Fibroblast of peridontal ligament (primary cell): Measurements from ENCODE around the gene L3MBTL3.
"Not testable (repeated sequence)": the region's sequence is repeated elsewhere in the genome, so short reads cannot be mapped to it uniquely, and the experiment has no call there.

Source experiments
- DNase-seq: peaks from one replicate; pipeline ENCODE4 v3.0.0-alpha.2; 2010; ENCODE audit errors: extremely low read depth

L3MBTL3 gene

GRCh38 chr6:130138116-130138908, 119.9 kb downstream of the L3MBTL3 start:
- no peak for DNase-seq

DNA sequence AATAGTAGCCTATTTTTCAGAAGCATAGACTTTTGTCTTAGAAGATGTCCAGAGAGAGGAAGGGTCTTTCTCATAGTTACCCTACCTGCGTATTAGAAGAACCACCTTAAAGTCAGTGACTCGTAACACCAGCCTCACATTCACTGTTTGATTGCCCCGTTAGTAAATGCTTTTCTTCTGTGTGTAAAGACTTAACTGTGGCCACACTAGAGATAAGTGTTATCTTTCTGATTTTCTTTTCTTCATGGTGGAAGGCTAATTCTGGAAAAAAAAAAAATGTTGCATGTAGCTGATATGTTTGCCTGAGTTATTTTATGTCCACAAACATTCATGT, 120.5 kb downstream of the L3MBTL3 start:
- DNase-seq: no peak

DNA sequence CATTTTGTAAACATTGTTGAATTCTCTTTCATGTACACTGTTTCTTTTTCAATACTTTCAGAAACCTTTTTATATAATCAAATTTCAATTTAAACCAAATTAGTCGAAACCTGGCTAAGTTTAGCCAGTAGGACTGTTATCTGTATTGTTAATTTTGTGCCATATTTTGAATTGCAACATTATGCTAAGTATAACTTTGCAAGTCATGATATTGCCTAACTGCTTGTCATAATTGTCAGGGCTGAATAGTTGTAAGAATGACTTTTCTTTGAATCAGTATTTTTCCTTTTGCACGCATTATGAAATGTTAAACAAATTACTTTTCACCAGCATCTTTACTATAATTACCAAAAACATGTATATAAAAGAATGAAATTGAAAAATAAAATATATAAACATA, 121.7 kb downstream of the L3MBTL3 start:
- DNase-seq: peak; percentile 64

DNA sequence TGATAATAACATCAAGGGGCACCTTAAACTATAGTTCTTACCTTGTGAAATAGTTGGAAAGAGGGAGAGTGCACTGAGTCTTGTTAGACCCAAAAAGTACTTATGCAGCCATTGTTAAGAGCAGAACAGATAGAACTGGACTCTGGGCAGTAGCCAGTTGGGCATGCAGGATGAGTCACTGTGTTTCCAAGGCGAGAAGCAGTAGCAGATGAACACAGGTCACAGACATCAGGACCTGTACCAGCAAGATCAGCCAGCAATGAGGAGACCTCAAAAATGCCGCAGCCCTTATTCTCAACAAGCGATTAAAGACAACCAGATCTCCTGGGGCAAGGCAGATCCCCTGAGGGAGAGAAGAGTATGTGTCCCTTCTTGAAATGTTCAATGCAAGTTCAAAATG, 125.3 kb downstream of the L3MBTL3 start:
- DNase-seq: peak; percentile 36

GRCh38 chr6:130147111-130147510, 128.7 kb downstream of the L3MBTL3 start:
- no peak for DNase-seq

- DNase-seq: no peak
These were observed 129.8 kb downstream of the L3MBTL3 start for GRCh38 chr6:130148181-130148580.

DNA sequence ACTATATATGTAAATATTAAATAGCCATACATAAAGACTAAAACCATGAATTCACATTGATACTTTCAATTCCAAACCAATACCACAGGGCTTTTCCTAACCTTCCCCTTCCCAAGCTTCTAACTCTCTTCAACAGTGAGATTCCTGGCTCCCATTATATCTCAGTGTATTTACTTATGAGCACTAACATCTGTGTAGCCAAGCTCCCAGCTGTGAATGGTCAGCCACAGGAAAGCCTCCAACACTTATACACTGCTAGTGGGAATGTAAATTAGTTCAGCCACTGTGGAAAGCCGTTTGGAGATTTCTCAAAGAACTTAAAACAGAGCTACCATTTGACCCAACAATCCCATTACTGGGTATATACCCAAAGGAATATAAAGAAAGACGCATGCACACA, 130.6 kb downstream of the L3MBTL3 start:
- not testable (repeated sequence) for DNase-seq

- no peak for DNase-seq
These were observed 132.5 kb downstream of the L3MBTL3 start for GRCh38 chr6:130150906-130151305.

- DNase-seq: no peak
These were observed 134.6 kb downstream of the L3MBTL3 start for GRCh38 chr6:130152908-130153510.

DNA sequence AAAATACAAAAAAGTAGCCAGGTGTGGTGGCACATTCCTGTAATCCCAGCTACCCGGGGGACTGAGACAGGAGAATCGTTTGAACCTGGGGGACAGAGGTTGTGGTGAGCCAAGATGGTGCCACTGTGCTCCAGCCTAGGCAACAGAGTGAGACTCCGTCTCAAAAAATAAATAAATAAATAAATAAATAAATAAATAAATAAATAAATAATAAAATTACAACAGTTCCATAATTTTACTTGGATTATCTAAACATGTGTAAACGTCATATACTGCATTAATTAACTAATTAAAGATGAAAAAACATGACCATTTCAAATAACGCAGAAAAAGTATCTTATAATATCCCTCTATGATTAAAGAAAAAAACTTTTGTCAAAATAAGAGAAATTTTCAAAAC, 138.5 kb downstream of the L3MBTL3 start:
- no peak for DNase-seq

DNA sequence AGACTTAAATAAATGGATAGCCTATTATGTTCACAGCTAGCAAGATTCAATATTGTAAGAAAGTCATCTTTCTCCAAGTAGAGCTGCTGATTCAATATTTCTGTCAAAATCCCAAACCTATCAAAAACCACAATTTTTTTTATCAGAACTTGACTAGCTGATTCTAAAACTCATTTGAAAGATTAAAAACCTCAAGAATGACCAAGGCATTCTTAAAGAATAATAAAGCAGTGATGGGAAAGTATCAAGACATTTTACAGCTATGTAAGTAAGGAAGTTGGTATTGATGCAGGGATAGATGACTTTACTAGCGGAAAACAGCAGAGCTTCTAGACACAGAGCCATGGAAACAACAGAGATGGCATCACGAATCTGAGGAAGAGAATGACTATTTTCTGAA, 139.7 kb downstream of the L3MBTL3 start:
- DNase-seq: no peak

DNA sequence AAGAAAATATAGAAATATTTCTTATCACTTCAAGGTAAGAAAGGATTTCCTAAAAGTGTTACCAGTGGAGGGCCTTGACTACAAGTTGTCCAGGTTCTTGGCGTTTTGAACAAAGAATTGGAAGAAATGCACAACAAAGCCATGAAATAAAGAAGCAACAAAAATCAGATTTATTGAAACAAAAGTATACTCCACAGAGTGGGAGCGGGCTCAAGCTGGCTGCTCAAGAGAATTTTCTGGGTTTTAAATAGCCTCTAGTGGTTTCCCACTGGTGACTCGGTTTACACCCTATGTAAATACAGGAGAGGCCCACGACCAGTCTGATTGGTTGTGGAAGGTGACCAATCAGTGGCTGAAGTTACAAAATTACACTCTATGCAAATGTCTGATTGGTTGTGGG, 140.2 kb downstream of the L3MBTL3 start:
- DNase-seq: no peak

GRCh38 chr6:130159956-130160355, 141.6 kb downstream of the L3MBTL3 start:
- DNase-seq: no peak

DNA sequence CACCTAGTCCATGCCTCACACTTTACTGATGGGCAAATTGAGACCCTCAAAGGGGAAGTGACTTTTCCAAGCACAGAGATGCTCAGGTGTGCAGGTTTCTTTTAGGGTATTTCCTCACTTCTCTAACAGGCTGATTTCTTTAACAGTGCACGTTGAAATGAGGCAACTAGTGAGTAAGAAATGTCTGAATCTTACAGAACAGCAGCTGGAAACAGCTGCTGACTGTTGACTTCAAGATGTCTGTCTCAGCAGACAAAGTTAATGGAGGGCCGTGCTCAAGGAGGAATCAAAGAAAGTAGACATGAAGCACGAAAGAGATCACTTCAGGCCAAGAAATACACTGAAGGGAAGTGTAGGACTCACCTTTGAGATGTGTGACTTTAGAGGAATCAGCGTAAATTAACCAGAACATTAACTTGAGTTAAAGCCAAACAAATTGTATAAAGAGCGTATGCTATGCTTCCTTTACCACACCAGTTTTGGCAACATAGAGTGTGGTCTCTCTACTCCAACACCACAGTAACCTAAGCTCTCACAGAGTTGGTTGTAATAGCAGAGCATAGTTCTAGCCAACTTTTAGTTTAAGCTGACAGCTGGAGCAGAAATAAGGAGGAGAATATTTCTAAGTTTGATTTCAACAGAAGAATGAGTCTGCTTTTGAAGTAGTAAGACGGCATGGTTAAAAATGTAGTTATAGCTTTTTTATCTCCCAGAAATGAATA, 143.5 kb downstream of the L3MBTL3 start:
- peak; percentile 53 for DNase-seq

- DNase-seq: no peak
These were observed 144.0 kb downstream of the L3MBTL3 start for GRCh38 chr6:130162421-130162820.

GRCh38 chr6:130163266-130163665, 144.9 kb downstream of the L3MBTL3 start:
- no peak for DNase-seq

DNA sequence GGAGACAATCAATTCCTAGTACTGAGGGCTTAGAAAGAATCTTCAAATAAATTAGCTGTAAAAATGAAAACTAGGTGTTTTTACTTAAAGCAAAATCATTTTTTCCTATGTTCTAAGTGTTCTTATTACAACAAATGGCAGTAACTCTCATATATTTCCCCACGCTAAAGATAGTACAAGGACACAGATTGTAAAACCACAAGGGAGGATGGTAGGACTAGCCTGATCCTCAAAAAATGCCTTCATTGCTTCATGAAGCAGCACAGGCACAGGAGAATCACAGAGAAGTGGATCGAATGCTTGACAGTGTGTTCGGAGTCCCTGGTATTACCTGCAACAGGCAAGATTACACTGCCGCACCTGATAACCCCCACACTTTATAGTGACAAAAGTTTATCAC, 145.9 kb downstream of the L3MBTL3 start:
- no peak for DNase-seq

DNA sequence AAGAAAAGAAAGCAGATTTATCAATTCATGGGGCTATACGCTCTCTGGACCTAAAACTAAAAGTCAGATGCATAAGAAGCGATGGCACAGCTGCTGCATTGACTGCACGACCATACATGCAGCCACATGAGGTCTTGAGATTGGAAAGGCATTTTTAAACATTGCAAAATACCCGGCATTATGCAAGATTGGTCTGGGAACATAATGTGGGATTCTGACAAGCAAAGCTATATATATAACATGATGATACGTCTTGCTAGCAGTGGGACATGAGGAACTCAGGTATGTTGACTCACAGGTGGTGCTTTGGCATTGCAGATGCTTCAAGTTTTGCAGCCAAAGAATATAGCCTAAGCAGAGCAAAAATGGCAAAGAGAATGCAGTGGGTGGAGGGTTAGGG, 149.3 kb downstream of the L3MBTL3 start:
- peak; percentile 77 for DNase-seq

DNA sequence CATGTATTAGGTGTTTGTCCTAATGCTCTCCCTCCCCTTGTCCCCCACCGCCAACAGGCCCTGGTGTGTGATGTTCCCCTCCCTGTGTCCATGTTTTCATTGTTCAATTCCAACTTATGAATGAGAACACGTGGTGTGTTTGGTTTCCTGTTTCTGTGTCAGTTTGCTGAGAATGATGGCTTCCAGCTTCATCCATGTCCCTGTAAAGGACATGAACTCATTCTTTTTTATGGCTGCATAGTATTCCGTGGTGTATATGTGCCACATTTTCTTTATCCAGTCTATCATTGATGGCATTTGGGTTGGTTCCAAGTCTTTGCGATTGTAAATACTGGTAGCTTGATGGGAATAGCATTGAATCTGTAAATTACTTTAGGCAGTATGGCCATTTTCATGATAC, 151.8 kb downstream of the L3MBTL3 start:
- not testable (repeated sequence) for DNase-seq

DNA sequence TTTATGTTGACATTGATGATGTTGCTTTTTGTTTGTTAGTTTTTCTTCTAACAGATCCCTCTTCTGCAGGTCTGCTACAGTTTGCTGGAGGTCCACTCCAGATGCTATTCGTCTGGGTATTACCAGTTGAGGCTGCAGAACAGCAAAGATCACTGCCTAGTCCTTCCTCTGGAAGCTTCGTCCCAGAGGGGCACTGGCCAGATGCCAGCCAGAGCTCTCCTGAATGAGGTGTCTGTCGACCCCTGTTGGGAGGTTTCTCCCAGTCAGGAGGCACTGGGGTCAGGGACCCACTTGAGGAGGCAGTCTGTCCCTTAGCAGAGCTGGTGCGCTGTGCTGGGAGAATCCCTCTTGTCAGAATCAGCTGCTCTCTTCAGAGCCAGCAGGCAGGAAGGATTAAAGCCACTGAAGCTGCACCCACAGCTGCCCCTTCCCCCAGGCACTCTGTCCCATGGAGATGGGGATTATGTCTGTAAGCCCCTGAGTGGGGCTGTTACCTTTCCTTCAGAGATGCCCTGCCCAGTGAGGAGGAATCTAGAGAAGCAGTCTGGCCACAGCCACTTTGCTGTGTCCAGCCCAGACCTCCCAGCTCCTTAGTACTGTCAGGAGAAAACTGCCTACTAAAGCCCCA, 155.1 kb downstream of the L3MBTL3 start:
- not testable (repeated sequence) for DNase-seq

GRCh38 chr6:130176378-130176777, 158.0 kb downstream of the L3MBTL3 start:
- DNase-seq: no peak

GRCh38 chr6:130178692-130179091, 160.3 kb downstream of the L3MBTL3 start:
- DNase-seq: peak; percentile 77

DNA sequence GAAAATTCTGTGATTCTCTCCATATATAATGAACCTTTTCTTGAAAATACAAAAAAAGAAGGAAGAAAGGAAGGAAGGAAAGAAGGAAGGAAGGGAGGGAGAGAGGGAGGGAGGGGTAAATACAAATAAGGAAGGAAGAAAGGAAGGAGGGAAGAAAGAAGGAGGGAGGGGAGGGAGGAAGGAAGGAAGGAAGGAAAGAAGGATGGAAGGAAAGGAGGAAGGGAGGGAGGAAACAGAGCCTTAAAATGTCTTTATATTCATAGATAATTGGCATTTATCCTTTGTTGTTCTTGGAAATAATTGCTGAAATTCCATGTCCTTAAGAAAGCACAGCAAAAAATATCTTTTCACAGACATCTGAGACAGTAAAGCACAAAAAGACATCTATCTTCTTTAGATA, 164.1 kb downstream of the L3MBTL3 start:
- DNase-seq: no peak
